Vagina (tissue), 2 donors: ENCODE measurements around the gene SNAP91.

Source experiments
- CTCF ChIP-seq, 3 experiments: fragments of 450-650 bp in 2 of 3; fragments of 200-600 bp in 1 of 3; sonication (generic) in 1 of 3; IDR thresholded peaks; one replicate each; pipeline ENCODE4 v1.5.1; 2017 to 2019; ENCODE audit warnings: antibody characterized with exemption in 3 of 3, mild to moderate bottlenecking in 2 of 3, moderate library complexity in 2 of 3
- POLR2A ChIP-seq, 2 donors: fragments of 450-650 bp; IDR thresholded peaks; one replicate each; pipeline ENCODE4 v1.6.1; 2017; ENCODE audit warnings: antibody characterized with exemption in 2 of 2, mild to moderate bottlenecking in 2 of 2, moderate library complexity in 2 of 2

GRCh38 chr6:83539678-83540077 lies 169.2 kb downstream of the SNAP91 start:
- no peak for TF ChIP-seq CTCF (IDR thresholded peaks at IDR 0.05)
- TF ChIP-seq POLR2A (IDR thresholded peaks at IDR 0.05) = no peak
